ENCODE results near the gene PECR.

PECR gene

GRCh38 chr2:216031960-216032689, 49.5 kb downstream of the PECR start:
- H3K4me3 ChIP-seq = no peak overlapping the region

GRCh38 chr2:216030216-216030615, 51.4 kb downstream of the PECR start:
- H3K9me3 ChIP-seq (replicated peaks in 1 of 11) = no peaks in the 10 kb centered on the region
- no peak overlapping the region for H3K9ac ChIP-seq
- H3K4me2 ChIP-seq = no peak overlapping the region
- H3K27me3 ChIP-seq = no peaks in the 10 kb centered on the region
- H3K4me3 ChIP-seq = no peak overlapping the region
- no peaks in the 10 kb centered on the region for H4K20me1 ChIP-seq
- H3K4me1 ChIP-seq = peaks cover 0 to 11% (median 0%) of the 10 kb centered on the region in 10 experiments; a peak in 4 of 20 replicates
- no peak overlapping the region for H3K27ac ChIP-seq
- no peak for TF ChIP-seq Cebpa-rat (IDR thresholded peaks at IDR 0.05)
- H3K36me3 ChIP-seq = no peaks in the 10 kb centered on the region

More at GRCh38 chr2:216031960-216032689, 49.5 kb downstream of the PECR start:
- Histone ChIP-seq H4K20me1 (no peaks in the 10 kb centered on the region), H3K9ac (no peak overlapping the region), H3K9me3 (replicated peaks in 1 of 11) (no peaks in the 10 kb centered on the region), H3K27me3 (no peaks in the 10 kb centered on the region), H3K4me2 (peak overlapping the region in 1 of 11 experiments; percentile 18; a peak in 1 of 22 replicates), H3K4me1 (peaks cover 0 to 11% (median 0%) of the 10 kb centered on the region in 10 experiments; a peak in 4 of 20 replicates), H3K36me3 (no peaks in the 10 kb centered on the region), H3K27ac (no peak overlapping the region)
- TF ChIP-seq Cebpa-rat (IDR thresholded peaks at IDR 0.05) = no peak

- no peaks in the 10 kb centered on the region for H3K9me3 ChIP-seq (replicated peaks in 1 of 11)
- peaks cover 0 to 11% (median 0%) of the 10 kb centered on the region in 10 experiments; a peak in 4 of 20 replicates for H3K4me1 ChIP-seq
- H3K27ac ChIP-seq = no peak overlapping the region
- no peak overlapping the region for H3K4me2 ChIP-seq
- no peak overlapping the region for H3K9ac ChIP-seq
- no peak for TF ChIP-seq Cebpa-rat (IDR thresholded peaks at IDR 0.05)
- H3K4me3 ChIP-seq = no peak overlapping the region
- H4K20me1 ChIP-seq = no peaks in the 10 kb centered on the region
- H3K27me3 ChIP-seq = no peaks in the 10 kb centered on the region
- no peaks in the 10 kb centered on the region for H3K36me3 ChIP-seq
Observed at GRCh38 chr2:216029416-216030129, 52.0 kb downstream of the PECR start.

GRCh38 chr2:216024779-216025336, 56.8 kb downstream of the PECR start:
- Histone ChIP-seq H3K4me2 (no peak overlapping the region), H3K9me3 (replicated peaks in 1 of 11) (no peaks in the 10 kb centered on the region), H3K9ac (no peak overlapping the region), H3K4me1 (no peaks in the 10 kb centered on the region), H3K27me3 (no peaks in the 10 kb centered on the region), H3K36me3 (no peaks in the 10 kb centered on the region), H3K4me3 (no peak overlapping the region), H4K20me1 (no peaks in the 10 kb centered on the region), H3K27ac (no peak overlapping the region)
- no peak for TF ChIP-seq Cebpa-rat (IDR thresholded peaks at IDR 0.05)

DNA sequence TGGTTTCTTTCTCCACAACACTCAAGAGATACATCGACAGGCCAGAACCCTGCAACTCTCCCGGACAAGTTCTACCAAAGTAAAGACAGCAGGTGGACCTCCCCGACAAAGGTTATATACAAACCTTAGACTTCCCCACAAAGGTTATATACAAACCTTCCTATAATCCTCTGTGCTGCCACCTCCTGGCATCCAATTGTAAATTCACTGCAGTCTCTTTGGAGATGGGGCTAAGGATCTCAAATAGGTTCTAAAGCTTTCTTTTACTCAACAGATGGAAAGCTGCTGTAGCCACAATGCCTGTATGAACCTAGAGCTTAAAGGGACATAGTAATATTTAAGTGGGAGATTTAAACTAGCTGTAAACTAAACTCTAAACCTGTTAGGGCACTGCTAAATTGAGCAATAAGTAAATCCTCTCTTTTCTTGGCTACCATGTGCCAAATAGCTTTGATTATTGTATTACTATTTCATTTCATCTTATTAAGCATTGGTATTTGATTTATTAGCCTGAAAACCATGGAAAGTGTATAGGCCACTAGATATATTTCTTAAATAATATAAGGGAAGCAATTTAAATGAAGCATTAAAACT, 58.5 kb downstream of the PECR start:
- no peak overlapping the region for H3K4me3 ChIP-seq
- TF ChIP-seq Cebpa-rat (IDR thresholded peaks at IDR 0.05) = no peak

GRCh38 chr2:216021768-216022565, 59.6 kb downstream of the PECR start:
- no peak for TF ChIP-seq Cebpa-rat (IDR thresholded peaks at IDR 0.05)
- Histone ChIP-seq H3K36me3 (no peaks in the 10 kb centered on the region), H3K4me3 (no peak overlapping the region), H3K27ac (no peak overlapping the region), H4K20me1 (no peaks in the 10 kb centered on the region), H3K9ac (no peak overlapping the region), H3K27me3 (no peaks in the 10 kb centered on the region), H3K9me3 (replicated peaks in 1 of 11) (peaks cover 0 to 5% (median 0%) of the 10 kb centered on the region in 11 experiments; a peak in 1 of 22 replicates), H3K4me1 (peaks cover 5 to 11% (median 10%) of the 10 kb centered on the region in 10 experiments; a peak in 19 of 20 replicates), H3K4me2 (no peak overlapping the region)

More for the DNA sequence above, 58.5 kb downstream of the PECR start:
- no peaks in the 10 kb centered on the region for H4K20me1 ChIP-seq
- no peaks in the 10 kb centered on the region for H3K4me1 ChIP-seq
- H3K4me2 ChIP-seq = no peak overlapping the region
- no peaks in the 10 kb centered on the region for H3K27me3 ChIP-seq
- H3K27ac ChIP-seq = no peak overlapping the region
- no peak overlapping the region for H3K9ac ChIP-seq
- H3K9me3 ChIP-seq (replicated peaks in 1 of 11) = peaks cover 0 to 5% (median 0%) of the 10 kb centered on the region in 11 experiments; a peak in 1 of 22 replicates
- no peaks in the 10 kb centered on the region for H3K36me3 ChIP-seq

- no peaks in the 10 kb centered on the region for H4K20me1 ChIP-seq
- no peak overlapping the region for H3K4me2 ChIP-seq
- TF ChIP-seq Cebpa-rat (IDR thresholded peaks at IDR 0.05) = no peak
- no peak overlapping the region for H3K4me3 ChIP-seq
- H3K27me3 ChIP-seq = no peaks in the 10 kb centered on the region
- no peak overlapping the region for H3K9ac ChIP-seq
- H3K36me3 ChIP-seq = no peaks in the 10 kb centered on the region
- H3K9me3 ChIP-seq (replicated peaks in 1 of 11) = peaks cover 0 to 5% (median 0%) of the 10 kb centered on the region in 11 experiments; a peak in 1 of 22 replicates
- no peak overlapping the region for H3K27ac ChIP-seq
- H3K4me1 ChIP-seq = peaks cover 26 to 40% (median 35%) of the 10 kb centered on the region in 10 experiments
Observed at GRCh38 chr2:216018709-216019108, 62.9 kb downstream of the PECR start.

DNA sequence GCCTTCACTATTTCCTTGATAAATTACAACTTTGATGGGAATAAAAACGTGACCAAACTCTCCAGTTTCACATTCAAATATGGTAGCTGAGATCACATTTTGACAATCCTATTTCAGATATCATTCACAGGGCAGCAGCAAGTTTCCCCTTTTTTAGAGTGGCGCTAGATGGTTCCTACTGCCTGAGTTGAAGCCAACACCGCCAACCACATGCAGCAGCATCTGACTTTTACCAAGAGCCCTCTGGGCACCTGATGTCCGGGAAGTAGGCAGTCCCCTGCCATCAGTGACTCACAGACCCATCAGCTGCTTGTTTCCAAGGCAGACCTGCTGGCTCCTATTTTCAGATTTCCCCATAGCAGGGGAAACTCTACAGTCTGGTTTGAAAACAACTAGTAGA, 64.2 kb downstream of the PECR start:
- H3K36me3 ChIP-seq = no peaks in the 10 kb centered on the region
- no peak overlapping the region for H3K4me3 ChIP-seq
- H3K9me3 ChIP-seq (replicated peaks in 1 of 11) = peaks cover 0 to 5% (median 0%) of the 10 kb centered on the region in 11 experiments; a peak in 1 of 22 replicates
- H3K27ac ChIP-seq = peak overlapping the region in 10 of 11 experiments; percentile 14 to 82 (median 57); a peak in 11 of 22 replicates
- no peaks in the 10 kb centered on the region for H4K20me1 ChIP-seq
- TF ChIP-seq Cebpa-rat (IDR thresholded peaks at IDR 0.05) = no peak
- peak overlapping the region; percentile 29 to 78 (median 63); a peak in 19 of 22 replicates for H3K4me2 ChIP-seq
- H3K9ac ChIP-seq = no peak overlapping the region; a peak in 1 of 22 replicates
- H3K4me1 ChIP-seq = peaks cover 35 to 47% (median 43%) of the 10 kb centered on the region in 10 experiments
- H3K27me3 ChIP-seq = no peaks in the 10 kb centered on the region

Data from BLaER1 treated with 17β-estradiol and CSF1 and Interleukin-3, amounts not matched to agents 10 nM and 100 nM (cell line).